Activated T-cell treated with anti-CD3 and anti-CD28 coated beads, Interleukin-2, amount 50 U/mL, for 48 hours (primary cell): ENCODE data around the gene DLG2.
A peak's percentile ranks its signal among the peaks of the same experiment; 100 is the strongest.
"Not testable (repeated sequence)": the region's sequence is repeated elsewhere in the genome, so short reads cannot be mapped to it uniquely, and the experiment has no call there.

Source experiments
- DNase-seq, 2 experiments: peaks; one replicate each; pipeline ENCODE4 v3.0.0-alpha.2; 2020

DLG2 gene

DNA sequence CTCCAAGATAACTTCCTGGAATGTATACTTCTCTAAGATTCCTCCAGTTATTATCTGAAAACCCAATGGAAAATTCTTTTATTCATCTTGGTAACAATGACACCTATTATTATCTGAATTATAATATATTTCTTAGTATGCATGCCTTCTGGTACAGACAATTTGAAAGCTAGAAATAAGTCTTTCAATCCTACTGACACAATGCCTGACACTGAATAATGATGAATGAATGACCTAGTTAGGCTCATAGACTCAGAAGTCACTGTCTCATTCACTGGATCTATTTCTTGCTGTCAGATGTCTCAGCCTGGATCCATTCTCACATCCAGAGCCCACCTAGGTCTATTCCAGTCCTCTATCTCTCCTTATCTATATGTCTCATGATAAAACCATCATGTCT lies 1214.3 kb downstream of the DLG2 start:
- DNase-seq = no peak

DNA sequence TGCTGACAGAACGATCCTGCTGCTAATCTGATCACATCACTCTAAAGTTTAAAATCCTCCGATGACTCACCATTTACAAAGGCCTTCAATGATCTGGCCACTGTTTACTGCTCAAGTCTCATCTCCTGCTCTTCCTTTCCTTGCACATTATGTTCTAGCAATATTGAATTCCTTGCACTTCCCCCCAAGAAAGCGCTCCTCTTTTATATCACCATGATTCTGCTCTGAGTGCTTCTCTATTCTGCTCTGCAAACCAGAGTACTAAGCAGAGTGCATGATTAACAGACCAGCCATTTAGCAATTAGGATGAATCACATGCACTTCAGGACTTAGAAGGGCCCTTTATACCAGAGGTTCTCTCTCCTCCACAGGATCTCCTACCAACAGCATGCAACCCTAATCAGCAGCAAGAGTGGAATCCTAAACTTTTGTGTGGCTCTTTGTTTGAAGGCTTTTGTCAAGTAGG lies 1218.2 kb downstream of the DLG2 start:
- no peak for DNase-seq

DNA sequence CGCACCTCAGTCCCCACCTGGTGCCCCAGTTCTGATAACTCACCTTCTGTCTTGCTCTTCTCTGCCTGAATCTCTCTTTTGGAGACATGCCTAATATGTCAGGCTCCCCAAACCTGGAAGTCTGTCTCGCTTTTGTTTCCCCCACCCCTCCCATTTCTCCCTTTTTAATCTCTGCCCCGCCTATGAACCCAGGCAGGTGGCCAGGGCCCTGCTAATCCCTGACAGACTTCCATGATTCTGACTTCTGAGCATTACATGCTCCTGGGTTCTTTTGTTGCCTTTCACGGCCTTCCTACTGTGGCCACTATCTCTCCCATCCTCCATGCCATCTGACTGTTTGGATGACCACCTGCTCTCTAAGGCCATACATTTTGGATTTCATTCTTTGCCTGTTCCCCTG lies 1220.1 kb downstream of the DLG2 start:
- no peak for DNase-seq

DNA sequence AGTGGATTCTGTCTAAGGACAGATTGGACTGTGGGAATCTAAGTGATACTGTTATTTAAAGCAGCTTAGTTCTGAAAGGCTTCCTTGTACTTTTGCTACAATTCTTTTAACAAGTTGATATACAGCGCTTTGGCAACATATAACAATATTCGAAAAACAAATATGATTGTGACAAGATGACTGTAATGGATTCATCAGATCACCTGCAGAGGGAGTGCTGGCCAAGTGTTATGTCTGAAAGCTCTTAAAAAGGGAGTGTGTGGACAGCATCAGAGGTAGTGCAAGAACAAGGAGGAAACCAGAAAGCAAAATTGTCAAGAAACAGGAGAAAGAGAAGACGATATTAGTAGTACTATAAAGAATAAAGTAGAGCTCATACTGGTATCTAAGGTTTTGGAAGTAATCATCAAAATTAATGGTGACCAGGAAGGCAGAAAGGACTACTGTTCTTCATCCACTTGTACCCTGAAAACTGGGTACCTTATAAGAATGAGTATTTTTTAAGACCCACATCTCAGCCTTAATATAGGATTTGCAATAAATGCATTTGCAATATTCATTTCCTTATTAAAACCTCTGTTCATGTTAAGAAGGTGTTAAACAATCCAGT lies 1229.0 kb downstream of the DLG2 start:
- no peak for DNase-seq

DNA sequence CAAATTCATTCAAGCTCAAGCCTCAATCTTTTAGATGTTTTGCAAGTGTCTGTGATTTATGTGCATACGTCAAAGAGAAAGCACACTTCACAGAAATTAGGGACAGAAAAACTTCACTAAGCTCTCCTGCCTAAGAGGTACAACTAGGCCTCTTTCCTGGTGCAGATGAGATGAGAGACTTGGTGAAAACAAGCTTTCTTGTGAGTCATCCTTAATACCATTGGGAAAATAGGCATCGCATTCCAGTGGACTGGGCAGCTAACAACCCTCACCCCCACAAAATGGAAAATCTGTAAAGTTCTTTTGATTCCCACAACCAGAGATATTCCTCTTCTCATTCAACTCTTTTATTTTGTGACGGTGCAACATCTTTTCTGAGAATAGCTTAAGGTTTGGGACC lies 1230.6 kb downstream of the DLG2 start:
- no peak for DNase-seq

DNA sequence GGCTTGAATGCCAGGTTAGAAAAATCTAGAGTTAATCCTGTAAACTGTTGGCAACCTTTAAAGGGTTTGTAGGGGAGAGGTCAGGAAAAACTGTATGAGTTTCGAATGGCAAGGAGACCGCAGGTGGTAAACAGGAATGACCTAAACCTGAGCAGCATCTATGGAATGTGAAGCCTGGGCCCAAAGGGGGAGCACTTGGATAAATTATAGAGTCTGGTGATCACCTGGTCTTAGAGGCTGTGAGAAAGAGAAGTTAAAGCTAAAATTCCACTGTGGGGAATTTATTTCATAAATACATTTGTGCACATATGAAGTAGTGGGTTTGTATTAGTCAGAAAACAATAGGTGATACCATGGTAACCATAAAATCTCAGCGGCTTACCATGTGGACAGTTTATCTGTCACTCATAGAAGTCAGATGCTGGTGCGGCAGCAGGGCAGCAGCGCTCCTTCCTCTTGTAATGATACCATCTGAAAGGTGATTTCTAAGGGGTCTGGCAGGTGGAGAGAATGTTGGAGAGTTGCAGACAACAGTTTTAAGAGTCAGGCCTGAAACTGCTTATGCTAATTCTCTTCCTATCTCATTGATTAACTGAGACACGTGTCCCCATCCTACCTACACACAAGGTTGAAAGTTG lies 1236.6 kb downstream of the DLG2 start:
- DNase-seq = no peak

DNA sequence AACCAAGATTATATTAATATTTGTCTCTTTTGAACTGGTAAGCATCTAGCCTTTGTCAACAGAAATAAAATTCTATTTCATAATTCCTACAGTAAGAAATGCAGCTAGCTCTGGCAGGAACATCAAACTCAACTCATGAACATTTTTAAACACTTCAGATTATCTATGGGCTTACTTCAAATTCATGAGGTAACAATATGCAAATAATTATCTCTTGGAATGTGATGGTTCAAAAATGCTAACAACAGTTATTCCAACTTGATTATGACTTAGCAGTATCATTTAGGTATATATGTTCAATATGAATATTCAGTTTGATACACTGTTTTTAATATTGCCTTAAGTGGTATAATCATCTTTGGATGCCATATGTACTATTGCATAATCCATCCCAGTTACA lies 1237.4 kb downstream of the DLG2 start:
- no peak for DNase-seq

DNA sequence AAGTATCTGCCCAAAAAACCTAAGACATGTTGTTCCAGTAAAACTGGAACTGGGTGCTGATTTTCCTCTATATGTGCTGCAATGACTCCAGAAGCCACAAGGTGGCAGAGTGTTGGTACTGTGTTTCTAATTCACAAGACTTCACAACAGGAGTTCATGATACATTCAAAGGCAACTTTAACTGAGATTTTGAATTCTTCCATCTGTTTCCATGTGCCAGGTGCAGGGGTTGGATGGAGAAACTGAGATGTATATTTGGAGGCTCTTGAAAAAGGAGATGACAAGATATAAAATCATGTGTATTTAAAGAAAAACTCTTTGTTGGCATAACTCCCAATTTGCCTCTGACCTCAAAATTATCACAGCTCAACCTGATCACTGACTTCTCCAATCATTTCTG lies 1242.4 kb downstream of the DLG2 start:
- DNase-seq = peak; percentile 17 to 24

DNA sequence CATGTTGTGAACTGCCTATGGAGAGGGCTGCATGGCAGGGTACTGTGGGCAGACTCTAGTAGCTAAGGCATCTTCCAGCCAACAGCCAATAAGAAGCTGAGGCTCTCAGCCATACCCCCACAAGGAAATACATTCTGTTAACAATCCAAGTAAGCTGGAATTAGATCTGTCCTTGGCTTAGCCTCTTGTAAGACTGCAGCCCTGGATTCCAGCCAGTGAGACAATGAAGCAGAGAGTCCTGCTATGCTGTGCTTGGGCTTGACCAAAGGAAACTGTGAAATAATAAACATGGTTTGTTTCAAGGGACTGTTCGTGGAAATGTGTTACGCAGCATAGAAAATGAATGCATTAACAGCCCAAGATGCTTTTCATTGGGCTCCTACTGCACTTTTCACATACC lies 1243.6 kb downstream of the DLG2 start:
- no peak for DNase-seq

DNA sequence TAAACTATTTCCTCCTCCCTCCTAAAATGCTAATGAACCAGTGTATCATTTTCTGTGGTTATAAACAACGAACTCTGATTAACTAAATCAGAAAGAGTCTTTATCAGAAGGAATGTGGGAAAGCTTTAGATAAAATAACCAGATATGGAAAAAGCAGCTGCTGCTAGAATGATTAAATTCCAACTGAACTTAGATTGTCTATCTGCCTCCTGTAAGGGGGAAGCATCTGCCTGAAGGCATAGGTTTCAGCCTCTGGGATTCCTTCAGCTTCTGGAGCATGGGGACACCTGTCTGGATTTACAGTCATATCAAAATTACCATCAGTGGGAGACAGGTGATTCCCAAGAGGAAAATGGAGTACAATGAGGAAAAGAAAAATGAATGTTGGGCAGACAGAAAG lies 1245.5 kb downstream of the DLG2 start:
- DNase-seq = no peak

DNA sequence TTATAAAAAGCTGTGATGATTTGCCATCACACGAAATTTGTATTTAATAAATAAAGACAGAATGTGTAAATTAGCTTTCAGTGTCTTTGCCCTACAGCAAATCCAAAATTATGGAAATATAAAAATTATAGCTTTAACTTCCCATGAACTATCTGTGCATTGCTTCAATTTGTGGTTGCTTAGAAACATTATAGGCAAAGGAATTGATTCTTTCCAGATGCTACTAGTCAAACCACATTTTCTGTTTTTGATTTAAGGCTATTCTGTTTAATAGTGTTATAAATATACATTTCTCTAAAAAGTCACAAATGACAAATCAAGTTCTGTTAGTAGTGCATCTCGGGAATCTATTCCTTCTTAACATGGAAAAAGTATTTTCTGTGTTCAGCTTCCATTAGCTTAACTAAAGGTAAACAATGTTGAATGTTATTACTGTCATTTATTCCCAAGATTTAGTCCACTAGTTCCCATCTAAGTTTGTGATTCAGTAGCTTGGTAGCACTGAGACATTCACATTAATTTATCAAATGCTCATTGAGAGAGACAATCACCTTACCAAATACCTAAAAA lies 1254.7 kb downstream of the DLG2 start:
- no peak for DNase-seq

DNA sequence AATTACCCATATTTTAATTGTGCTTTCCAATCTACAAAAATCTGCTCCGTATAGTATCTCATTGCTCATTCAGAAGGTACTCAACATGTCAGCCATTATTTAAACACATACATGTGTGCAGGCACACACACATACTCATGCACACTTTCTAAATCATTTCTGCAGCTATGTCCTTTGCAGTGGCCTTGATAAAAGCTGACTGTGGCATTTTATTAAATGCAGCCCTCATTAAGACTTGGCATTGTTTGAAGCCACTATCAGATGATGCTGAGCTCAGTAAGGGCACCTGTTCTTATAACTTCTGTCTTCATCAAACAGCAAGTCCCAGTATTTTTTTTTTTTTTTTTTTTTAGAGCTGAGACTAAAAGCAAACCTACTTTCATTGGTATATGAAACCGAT lies 1269.1 kb downstream of the DLG2 start:
- no peak for DNase-seq

DNA sequence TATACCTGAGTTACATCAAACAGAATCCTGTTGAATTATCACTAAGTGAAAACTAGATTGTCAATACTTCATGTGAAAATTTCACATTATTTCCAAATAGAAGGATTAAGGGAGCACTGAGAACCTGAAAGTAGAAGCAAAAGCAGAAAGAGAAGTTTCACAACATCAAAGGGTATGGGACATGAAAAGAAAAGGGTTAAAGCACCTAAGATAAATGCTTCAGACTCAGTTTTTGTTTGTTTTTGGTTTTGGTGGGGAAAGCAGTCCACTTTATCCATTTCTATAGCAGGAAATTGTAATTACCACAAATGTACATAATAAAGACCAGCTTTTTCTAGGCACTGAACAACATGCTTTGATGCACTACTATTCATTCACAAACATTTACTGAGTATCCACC lies 1271.2 kb downstream of the DLG2 start:
- no peak for DNase-seq

DNA sequence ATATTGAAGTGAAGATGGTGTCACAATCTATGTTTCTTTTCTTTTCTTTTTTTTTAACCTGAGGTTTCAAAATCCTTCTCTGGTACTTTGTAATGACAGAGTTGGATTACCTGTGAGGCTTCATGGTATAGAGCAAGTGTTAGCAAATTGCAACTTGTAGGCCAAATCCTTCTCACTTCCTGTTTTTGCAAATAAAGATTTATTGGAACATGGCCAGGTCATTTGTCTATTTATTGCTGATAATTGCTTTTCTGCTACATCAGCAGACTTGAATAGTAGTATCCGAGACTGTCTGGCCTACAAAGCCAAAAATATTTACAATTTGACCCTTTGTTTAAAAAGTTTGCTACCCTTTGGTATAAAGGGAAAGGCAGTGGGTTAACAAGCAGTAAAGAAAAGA lies 1281.5 kb downstream of the DLG2 start:
- no peak for DNase-seq

DNA sequence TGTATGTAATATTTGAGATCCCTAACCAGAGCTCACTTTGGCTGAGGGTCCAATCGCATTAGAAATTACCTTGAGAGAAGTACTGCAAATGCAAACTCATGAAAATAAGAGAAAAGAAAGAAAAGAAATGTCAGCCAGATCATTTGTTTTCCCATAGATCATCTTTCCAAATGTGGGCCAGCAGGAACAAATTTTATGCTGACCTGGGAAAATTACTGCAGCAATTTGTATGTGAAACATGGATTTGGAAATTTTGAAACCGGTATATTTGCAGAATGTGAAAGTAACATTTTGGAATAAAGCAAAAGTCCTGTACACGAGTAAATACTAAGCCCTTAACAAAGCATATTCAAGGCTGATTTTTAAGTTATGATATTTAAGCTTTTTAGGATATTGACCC lies 1282.1 kb downstream of the DLG2 start:
- DNase-seq = no peak

DNA sequence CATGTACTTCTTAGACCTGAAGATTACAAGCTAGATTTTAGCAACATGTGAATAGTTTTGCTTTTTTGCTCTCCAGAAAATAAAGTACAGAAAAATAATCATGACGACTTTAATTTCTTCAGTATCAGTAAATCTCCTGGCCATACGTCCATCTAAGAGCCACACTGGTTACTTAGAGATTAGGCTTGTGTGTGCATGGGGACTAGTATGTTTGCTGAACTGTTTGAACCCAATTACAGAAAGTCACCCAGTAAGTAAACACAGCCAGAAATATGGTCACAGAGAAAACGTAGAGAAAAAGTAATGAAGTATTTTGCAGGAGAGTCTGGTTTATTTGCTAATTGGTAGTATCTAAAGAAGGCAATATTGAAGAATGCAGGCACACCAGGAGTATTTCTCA lies 1287.3 kb downstream of the DLG2 start:
- no peak for DNase-seq

DNA sequence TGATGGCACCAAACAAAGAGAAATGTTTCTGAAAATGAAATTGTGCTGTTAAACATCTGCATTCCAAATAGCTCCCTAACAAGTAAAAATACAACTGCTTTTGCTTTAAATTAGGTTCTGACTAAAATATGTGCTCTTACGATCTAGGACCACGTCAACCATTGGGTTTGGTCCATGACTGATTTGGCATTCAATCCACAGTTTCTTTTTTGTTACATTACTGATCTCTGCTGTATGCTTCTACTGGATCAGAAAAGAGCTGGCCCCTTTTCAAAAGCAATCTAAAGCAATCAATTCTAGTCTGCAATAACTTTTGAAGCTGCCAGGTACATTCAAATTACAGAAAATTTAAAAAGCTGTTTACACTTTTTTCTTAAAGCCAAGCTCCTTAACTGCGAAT lies 1293.9 kb downstream of the DLG2 start:
- DNase-seq = no peak

DNA sequence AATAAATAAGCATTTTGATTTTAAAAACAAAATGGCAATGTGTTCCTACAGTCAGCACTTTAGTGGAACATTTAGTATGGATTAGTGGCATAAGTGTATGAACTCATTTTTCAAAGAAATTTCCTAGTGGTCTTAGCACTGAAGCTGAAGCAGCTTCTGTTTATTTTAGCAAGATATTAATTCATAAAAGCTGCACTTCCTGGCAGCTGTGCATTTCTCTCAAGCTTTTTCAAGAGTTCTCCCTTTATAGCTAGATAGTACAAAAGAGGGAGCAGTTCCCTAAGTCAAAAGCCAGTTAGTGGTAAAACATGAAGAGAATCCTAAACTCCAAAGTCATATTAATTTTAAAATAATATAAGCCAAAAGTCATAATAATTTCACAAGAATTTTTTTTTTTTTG lies 1304.9 kb downstream of the DLG2 start:
- no peak for DNase-seq

DNA sequence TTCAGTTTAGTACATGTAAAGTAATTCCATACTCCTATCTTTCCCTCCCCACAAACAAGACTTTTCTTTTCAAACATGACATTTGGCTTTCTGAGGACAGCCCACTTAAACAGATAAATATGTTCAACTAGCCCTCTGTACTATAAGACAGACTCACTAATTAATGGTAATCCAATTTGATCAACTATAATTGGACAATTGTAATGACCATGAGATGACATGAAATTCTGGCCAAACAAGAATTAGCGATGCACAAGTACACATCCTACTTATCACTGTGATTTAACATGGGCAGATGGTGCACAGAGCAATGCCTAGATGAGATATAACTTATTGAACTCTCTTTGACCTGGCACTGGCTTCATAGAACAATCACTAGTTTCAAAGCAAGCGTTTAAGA lies 1307.3 kb downstream of the DLG2 start:
- no peak for DNase-seq

DNA sequence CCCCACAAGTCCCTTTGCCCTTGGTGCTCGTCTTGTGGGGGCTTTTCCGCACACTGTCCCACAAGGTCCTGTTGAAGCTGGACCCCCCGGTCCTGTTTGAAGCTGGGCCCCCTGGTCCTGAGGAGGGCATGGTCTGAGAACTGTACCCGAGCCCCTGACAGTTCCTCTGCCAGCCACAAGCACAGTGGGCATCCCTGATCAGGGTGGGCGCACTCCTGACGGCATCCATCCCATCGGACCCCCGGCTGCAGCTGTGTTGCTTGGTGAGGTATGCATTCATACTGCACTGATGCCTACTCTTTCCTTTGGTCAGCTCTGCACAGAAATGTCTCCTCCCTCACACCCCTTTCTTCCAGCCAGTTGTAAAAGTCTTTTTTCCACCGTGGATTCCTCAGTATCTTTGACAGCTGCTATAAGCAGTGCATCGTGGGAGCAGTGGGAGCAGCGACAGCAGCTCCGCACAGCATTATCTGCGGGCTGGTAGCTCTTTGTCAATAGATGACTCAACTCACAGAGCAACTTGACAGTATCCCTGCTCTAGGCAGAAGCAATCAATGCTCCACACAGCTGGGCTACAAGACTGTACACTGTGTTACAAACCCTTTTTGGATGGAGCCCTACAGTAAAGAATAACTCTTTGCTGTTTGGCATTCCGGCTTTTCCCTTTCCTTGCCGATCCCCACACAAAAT lies 1310.1 kb downstream of the DLG2 start:
- no peak for DNase-seq

DNA sequence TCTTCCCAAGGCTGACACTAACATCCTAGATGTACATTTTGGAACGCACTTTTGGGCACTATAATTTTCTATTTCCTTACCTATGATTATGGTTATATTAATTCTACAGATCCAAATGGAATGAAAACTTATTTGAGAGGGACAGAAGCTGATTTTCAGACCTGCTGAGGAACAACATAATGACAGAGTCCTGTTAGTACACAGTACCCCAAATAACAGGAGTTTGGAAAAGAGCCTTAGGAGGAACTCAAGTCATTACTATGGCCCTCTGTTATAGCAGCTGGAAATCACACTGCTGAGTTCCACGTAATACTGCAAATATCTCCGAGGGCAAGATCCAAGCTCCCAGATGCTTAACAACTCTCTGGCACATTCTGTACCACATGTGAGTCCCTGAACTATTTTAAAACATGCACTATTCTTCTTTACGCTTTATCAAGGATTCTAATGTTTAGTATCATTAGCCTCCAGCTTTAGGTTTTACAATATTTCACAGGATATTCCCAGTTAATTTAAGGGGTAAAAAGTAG lies 1313.2 kb downstream of the DLG2 start:
- DNase-seq = no peak

DNA sequence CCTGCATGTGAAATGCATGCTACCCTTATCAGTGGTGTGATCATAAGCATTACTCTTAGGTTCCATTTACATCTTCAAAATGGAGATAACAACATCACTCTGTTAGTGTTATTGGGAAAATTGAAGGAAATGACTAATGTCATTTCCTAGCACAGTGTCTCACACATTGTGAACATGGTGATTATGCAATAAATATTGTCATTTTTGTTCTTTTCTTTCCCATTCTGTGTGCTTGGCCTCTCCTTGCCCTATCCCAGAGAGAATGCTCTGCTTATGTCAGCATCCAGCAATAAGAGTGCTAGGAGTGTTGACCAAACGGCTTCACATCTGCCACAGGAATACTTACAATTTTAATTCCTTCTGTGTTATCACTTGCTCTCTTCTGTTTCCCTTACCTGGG lies 1316.9 kb downstream of the DLG2 start:
- no peak for DNase-seq

DNA sequence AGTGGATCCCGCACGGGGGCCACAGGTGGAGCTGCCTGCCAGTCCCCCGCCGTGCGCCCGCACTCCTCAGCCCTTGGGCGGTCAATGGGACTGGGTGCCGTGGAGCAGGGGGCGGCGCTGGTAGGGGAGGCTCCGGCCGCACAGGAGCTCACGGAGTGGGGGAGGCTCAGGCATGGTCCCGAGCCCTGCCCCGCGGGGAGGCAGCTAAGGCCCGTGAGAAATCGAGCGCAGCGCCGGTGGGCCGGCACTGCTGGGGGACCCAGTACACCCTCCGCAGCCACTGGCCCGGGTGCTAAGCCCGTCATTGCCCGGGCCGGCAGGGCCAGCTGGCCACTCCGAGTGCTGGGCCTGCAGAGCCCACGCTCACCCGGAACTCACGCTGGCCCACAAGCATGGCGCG lies 1318.7 kb downstream of the DLG2 start:
- DNase-seq = not testable (repeated sequence)

DNA sequence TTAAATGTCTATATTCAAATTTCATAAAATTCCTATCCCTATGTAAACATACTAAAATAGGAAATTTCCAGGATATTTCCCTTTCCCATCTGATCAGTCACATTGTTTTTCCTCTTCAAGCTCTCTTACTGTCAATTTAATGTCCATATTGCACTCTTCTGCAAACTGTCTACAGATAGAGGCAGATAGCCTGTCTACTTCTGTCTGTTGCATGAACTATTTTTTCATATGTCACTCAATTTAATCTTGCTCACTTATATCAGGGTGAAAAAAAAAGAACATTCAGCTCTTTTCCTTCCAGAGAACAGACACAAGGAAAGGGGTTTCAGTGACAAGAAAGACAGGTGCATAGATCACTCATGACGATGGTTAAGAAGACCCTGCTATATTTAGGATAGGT lies 1327.1 kb downstream of the DLG2 start:
- no peak for DNase-seq
